Cardiac muscle cell (in vitro differentiated cells and primary cell): Measurements from ENCODE around the gene TUT7. TPM values are rescaled to one million over a fixed set of nuclear protein-coding genes. Genes with fewer than 3 reads are reported as not detected.
A peak's percentile ranks its signal among the peaks of the same experiment; 100 is the strongest.

Experiments used
- DNase-seq, 2 donors: peaks; one replicate each; pipeline versions ENCODE4 v3.0.0 to v3.0.0-alpha.2; 2010 to 2017; ENCODE audit warnings: low read depth in 1 of 2, low spot score in 1 of 2
- H3K27ac ChIP-seq: fragments of 200-600 bp; sonication (generic); 2 replicates; pipeline ENCODE4 v1.5.1; 2016
- H3K27me3 ChIP-seq: fragments of 200-600 bp; sonication (generic); 2 replicates; pipeline ENCODE4 v1.6.0; 2016; ENCODE audit warnings: control low read depth
- H3K36me3 ChIP-seq: fragments of 200-600 bp; sonication (generic); 2 replicates; pipeline ENCODE4 v1.5.1; 2016; ENCODE audit warnings: control low read depth
- H3K4me1 ChIP-seq: fragments of 200-600 bp; sonication (generic); 2 replicates; pipeline ENCODE4 v1.8.1; 2017; ENCODE audit warnings: low read depth, mild to moderate bottlenecking, mixed run types
- H3K4me3 ChIP-seq: fragments of 200-600 bp; sonication (generic); 2 replicates; pipeline ENCODE4 v1.5.1; 2016; ENCODE audit warnings: mild to moderate bottlenecking
- H3K9me3 ChIP-seq: fragments of 200-600 bp; sonication (generic); 2 replicates; pipeline ENCODE4 v1.5.1; 2017; ENCODE audit warnings: low read depth, mild to moderate bottlenecking, control low read depth
- polyA plus RNA-seq: library from polyadenylated mRNA; unstranded; fragments of >200 nt; fragmentation: Nextera tagmentation; extraction: Ambion mirVana; gene quantifications from 2 replicates; pipeline ENCODE4 v1.2.1, GENCODE V29; 2016
- total RNA-seq: library from RNA; depleted of rRNA; stranded (reverse); fragments of >200 nt; gene quantifications from 2 replicates; pipeline ENCODE4 v1.2.3, GENCODE V29; 2016
- TF ChIP-seq, protein P1 (sequence below): IDR thresholded peaks from 2 replicates; pipeline ENCODE4 v1.5.1; 2012; ENCODE audit warnings: low read depth, mild to moderate bottlenecking, low read length

TUT7 gene
- total and polyA plus RNA-seq, 2 experiments from 2014 or later, result 10.3 to 16.4 TPM

DNA sequence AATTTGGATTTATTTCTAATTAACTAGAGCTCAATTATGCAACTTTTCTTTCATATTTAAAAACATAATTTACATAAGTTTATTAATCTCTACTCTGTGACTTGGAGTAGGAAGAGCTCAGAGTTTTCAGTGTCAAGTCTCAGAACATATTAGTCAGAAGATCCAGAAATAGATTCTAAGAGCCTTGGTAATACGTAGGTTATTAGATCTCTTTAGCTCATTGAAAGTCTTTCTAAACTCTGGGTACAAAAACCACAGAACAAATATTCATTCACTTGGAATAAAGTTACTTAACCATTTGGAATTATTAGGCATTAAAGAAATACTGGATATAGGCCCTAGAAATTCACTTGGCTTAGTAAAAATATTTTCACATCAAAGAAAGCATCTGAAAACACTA is 45.5 kb downstream of the TUT7 start:
- no peak for DNase-seq
- H3K9me3 ChIP-seq, result no peaks in the 10 kb centered on the region
- H3K4me1 ChIP-seq, result no peaks in the 10 kb centered on the region
- H3K27me3 ChIP-seq, result no peaks in the 10 kb centered on the region
- peaks cover 24% of the 10 kb centered on the region for H3K36me3 ChIP-seq
- TF ChIP-seq, protein P1, sequence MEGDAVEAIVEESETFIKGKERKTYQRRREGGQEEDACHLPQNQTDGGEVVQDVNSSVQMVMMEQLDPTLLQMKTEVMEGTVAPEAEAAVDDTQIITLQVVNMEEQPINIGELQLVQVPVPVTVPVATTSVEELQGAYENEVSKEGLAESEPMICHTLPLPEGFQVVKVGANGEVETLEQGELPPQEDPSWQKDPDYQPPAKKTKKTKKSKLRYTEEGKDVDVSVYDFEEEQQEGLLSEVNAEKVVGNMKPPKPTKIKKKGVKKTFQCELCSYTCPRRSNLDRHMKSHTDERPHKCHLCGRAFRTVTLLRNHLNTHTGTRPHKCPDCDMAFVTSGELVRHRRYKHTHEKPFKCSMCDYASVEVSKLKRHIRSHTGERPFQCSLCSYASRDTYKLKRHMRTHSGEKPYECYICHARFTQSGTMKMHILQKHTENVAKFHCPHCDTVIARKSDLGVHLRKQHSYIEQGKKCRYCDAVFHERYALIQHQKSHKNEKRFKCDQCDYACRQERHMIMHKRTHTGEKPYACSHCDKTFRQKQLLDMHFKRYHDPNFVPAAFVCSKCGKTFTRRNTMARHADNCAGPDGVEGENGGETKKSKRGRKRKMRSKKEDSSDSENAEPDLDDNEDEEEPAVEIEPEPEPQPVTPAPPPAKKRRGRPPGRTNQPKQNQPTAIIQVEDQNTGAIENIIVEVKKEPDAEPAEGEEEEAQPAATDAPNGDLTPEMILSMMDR, result no peak
- no peak overlapping the region for H3K4me3 ChIP-seq
- H3K27ac ChIP-seq, result no peak overlapping the region

DNA sequence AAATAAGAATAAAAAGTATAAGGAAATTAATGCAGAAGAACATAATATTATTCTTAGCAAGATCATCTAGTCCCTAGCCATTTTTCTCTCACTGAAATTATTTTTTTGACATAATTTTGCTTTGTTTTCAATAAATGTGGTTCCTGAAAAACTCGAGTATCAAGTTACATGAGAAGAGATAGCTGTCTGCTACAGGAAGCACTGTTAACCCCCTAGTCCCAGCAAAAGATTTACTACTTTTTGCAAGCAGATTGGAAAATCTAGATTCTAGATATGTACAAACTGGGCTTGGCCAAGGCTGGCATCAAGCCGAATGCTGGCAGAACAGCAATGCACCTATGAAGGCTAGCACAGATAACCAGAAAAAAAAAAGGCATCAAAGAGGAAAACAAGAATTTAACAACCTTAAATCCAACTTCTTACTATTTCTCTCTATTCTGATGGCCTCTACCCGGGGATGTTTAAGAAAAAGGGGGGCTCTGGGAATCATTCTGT is 49.9 kb downstream of the TUT7 start:
- no peaks in the 10 kb centered on the region for H3K27me3 ChIP-seq
- no peaks in the 10 kb centered on the region for H3K4me1 ChIP-seq
- no peak for DNase-seq
- no peak overlapping the region for H3K27ac ChIP-seq
- TF ChIP-seq, protein P1, result no peak
- peaks cover 33% of the 10 kb centered on the region for H3K36me3 ChIP-seq
- H3K9me3 ChIP-seq, result no peaks in the 10 kb centered on the region
- no peak overlapping the region for H3K4me3 ChIP-seq

GRCh38 chr9:86303316-86303975 is 50.8 kb downstream of the TUT7 start:
- Histone ChIP-seq H3K4me1 (no peaks in the 10 kb centered on the region), H3K27me3 (no peaks in the 10 kb centered on the region), H3K9me3 (no peaks in the 10 kb centered on the region), H3K27ac (no peak overlapping the region), H3K36me3 (peaks cover 37% of the 10 kb centered on the region), H3K4me3 (no peak overlapping the region)
- DNase-seq, result peak in 1 of 2 donors; percentile 32
- TF ChIP-seq, protein P1, result no peak

- DNase-seq, result no peak
- Histone ChIP-seq H3K27me3 (no peaks in the 10 kb centered on the region), H3K4me3 (no peak overlapping the region), H3K27ac (no peak overlapping the region), H3K9me3 (no peaks in the 10 kb centered on the region), H3K4me1 (no peaks in the 10 kb centered on the region), H3K36me3 (peaks cover 24% of the 10 kb centered on the region)
- TF ChIP-seq, protein P1, result no peak
Measured at GRCh38 chr9:86301686-86302085, 52.5 kb downstream of the TUT7 start.

GRCh38 chr9:86300701-86301100 is 53.5 kb downstream of the TUT7 start:
- DNase-seq, result no peak
- H3K4me1 ChIP-seq, result no peaks in the 10 kb centered on the region
- no peaks in the 10 kb centered on the region for H3K27me3 ChIP-seq
- no peak overlapping the region for H3K4me3 ChIP-seq
- H3K27ac ChIP-seq, result no peak overlapping the region
- H3K36me3 ChIP-seq, result peaks cover 24% of the 10 kb centered on the region
- H3K9me3 ChIP-seq, result no peaks in the 10 kb centered on the region
- TF ChIP-seq, protein P1, result no peak
